Smooth muscle cell (in vitro differentiated cells): Measurements from ENCODE around the gene STXBP6. TPM values are rescaled to one million over a fixed set of nuclear protein-coding genes. Genes with fewer than 3 reads are reported as not detected.
A peak's percentile ranks its signal among the peaks of the same experiment; 100 is the strongest.
"Not testable (repeated sequence)": the region's sequence is repeated elsewhere in the genome, so short reads cannot be mapped to it uniquely, and the experiment has no call there.

Experiments used
- DNase-seq: peaks from one replicate; lab custom pipeline; 2025; ENCODE audit not compliant: unreplicated experiment; lab: John Stamatoyannopoulos, UW
- H2AFZ ChIP-seq: fragments of 200-600 bp; sonication (generic); 2 replicates; pipeline ENCODE4 v1.6.0; 2016; ENCODE audit warnings: antibody characterized with exemption, low read depth, mild to moderate bottlenecking
- H3F3A ChIP-seq: fragments of 200-600 bp; sonication (generic); 2 replicates; pipeline ENCODE4 v1.6.0; 2017; ENCODE audit warnings: antibody characterized with exemption, low read depth
- H3K27ac ChIP-seq: fragments of 200-600 bp; sonication (generic); 2 replicates; pipeline ENCODE4 v1.5.1; 2016; ENCODE audit warnings: low read depth, mild to moderate bottlenecking
- H3K27me3 ChIP-seq: fragments of 200-600 bp; sonication (generic); 2 replicates; pipeline ENCODE4 v1.6.1; 2016; ENCODE audit warnings: low read depth, mild to moderate bottlenecking
- H3K36me3 ChIP-seq: fragments of 200-600 bp; sonication (generic); 2 replicates; pipeline ENCODE4 v1.5.1; 2016; ENCODE audit warnings: low read depth
- H3K4me1 ChIP-seq: fragments of 200-600 bp; sonication (generic); 2 replicates; pipeline ENCODE4 v1.5.1; 2016; ENCODE audit warnings: low read depth
- H3K4me2 ChIP-seq: fragments of 200-600 bp; sonication (generic); 2 replicates; pipeline ENCODE4 v1.6.0; 2016; ENCODE audit warnings: mild to moderate bottlenecking
- H3K4me3 ChIP-seq: fragments of 200-600 bp; sonication (generic); 2 replicates; pipeline ENCODE4 v1.5.1; 2016; ENCODE audit warnings: mild to moderate bottlenecking
- H3K79me2 ChIP-seq: fragments of 200-600 bp; sonication (generic); 2 replicates; pipeline ENCODE4 v1.6.0; 2016; ENCODE audit warnings: low read depth, mild to moderate bottlenecking
- H3K9ac ChIP-seq: fragments of 200-600 bp; sonication (generic); 2 replicates; pipeline ENCODE4 v1.6.0; 2016; ENCODE audit warnings: low read depth
- H3K9me3 ChIP-seq: fragments of 200-600 bp; sonication (generic); replicated peaks from 2 replicates; pipeline ENCODE4 v1.5.1; 2016; ENCODE audit warnings: low read depth
- H4K20me1 ChIP-seq: fragments of 200-600 bp; sonication (generic); 2 replicates; pipeline ENCODE4 v1.6.0; 2016; ENCODE audit warnings: low read depth
- WGBS: methylation state at CpG from one replicate; pipeline ENCODE4 v1.1.7; 2016; ENCODE audit warnings: low lambda C conversion rate; 5-methylcytosine and 5-hydroxymethylcytosine counted together
- polyA plus RNA-seq: library from polyadenylated mRNA; unstranded; fragments of >200 nt; fragmentation: Nextera tagmentation; extraction: Ambion mirVana; gene quantifications from 2 replicates; pipeline ENCODE4 v1.2.1, GENCODE V29; 2016
- total RNA-seq: library from RNA; depleted of rRNA; stranded (reverse); fragments of >200 nt; gene quantifications from 2 replicates; pipeline ENCODE4 v1.2.3, GENCODE V29; 2014
- TF ChIP-seq, protein P1 (sequence below): fragments of 200-600 bp; sonication (generic); IDR thresholded peaks from 2 replicates; pipeline ENCODE4 v1.5.1; 2017; ENCODE audit warnings: borderline replicate concordance, mild to moderate bottlenecking, antibody characterized with exemption; ENCODE audit not compliant: insufficient read depth, poor library complexity, severe bottlenecking

STXBP6 gene
- total and polyA plus RNA-seq, 2 experiments from 2014 or later = 144 to 170 TPM

GRCh38 chr14:24806061-24806678 lies 243.8 kb downstream of the STXBP6 start:
- Histone ChIP-seq H3K4me2 (no peak overlapping the region), H3K9me3 (no peaks in the 10 kb centered on the region), H3K27me3 (no peaks in the 10 kb centered on the region), H3K4me1 (no peaks in the 10 kb centered on the region), H4K20me1 (peaks cover 3% of the 10 kb centered on the region), H3K9ac (no peak overlapping the region), H3K79me2 (no peaks in the 10 kb centered on the region), H2AFZ (no peak overlapping the region), H3K4me3 (no peak overlapping the region), H3F3A (no peaks in the 10 kb centered on the region), H3K36me3 (no peaks in the 10 kb centered on the region), H3K27ac (no peak overlapping the region)
- DNase-seq = no peak
- WGBS = 40% methylated on average over 9 of the region's 9 CpGs
- TF ChIP-seq, protein P1, sequence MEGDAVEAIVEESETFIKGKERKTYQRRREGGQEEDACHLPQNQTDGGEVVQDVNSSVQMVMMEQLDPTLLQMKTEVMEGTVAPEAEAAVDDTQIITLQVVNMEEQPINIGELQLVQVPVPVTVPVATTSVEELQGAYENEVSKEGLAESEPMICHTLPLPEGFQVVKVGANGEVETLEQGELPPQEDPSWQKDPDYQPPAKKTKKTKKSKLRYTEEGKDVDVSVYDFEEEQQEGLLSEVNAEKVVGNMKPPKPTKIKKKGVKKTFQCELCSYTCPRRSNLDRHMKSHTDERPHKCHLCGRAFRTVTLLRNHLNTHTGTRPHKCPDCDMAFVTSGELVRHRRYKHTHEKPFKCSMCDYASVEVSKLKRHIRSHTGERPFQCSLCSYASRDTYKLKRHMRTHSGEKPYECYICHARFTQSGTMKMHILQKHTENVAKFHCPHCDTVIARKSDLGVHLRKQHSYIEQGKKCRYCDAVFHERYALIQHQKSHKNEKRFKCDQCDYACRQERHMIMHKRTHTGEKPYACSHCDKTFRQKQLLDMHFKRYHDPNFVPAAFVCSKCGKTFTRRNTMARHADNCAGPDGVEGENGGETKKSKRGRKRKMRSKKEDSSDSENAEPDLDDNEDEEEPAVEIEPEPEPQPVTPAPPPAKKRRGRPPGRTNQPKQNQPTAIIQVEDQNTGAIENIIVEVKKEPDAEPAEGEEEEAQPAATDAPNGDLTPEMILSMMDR = peak; percentile 83

GRCh38 chr14:24804552-24805212 lies 245.3 kb downstream of the STXBP6 start:
- Histone ChIP-seq H3K4me1 (no peaks in the 10 kb centered on the region), H3K9me3 (no peaks in the 10 kb centered on the region), H3K4me2 (no peak overlapping the region), H3K36me3 (no peaks in the 10 kb centered on the region), H3K4me3 (no peak overlapping the region), H3K27me3 (no peaks in the 10 kb centered on the region), H3K27ac (no peak overlapping the region), H3K79me2 (no peaks in the 10 kb centered on the region), H2AFZ (no peak overlapping the region), H4K20me1 (peaks cover under 1% of the 10 kb centered on the region), H3K9ac (no peak overlapping the region), H3F3A (no peaks in the 10 kb centered on the region)
- no peak for DNase-seq
- TF ChIP-seq, protein P1 = no peak
- 55% methylated on average over 3 of the region's 3 CpGs for WGBS

GRCh38 chr14:24803933-24804494 lies 245.9 kb downstream of the STXBP6 start:
- TF ChIP-seq, protein P1 = no peak
- Histone ChIP-seq H3K79me2 (no peaks in the 10 kb centered on the region), H3K9ac (no peak overlapping the region), H3F3A (no peaks in the 10 kb centered on the region), H3K4me1 (no peaks in the 10 kb centered on the region), H4K20me1 (no peaks in the 10 kb centered on the region), H3K4me3 (no peak overlapping the region), H3K27ac (no peak overlapping the region), H3K4me2 (no peak overlapping the region), H3K36me3 (no peaks in the 10 kb centered on the region), H3K27me3 (no peaks in the 10 kb centered on the region), H3K9me3 (no peaks in the 10 kb centered on the region), H2AFZ (no peak overlapping the region)
- no peak for DNase-seq
- WGBS = 96% methylated on average over 10 of the region's 10 CpGs

DNA sequence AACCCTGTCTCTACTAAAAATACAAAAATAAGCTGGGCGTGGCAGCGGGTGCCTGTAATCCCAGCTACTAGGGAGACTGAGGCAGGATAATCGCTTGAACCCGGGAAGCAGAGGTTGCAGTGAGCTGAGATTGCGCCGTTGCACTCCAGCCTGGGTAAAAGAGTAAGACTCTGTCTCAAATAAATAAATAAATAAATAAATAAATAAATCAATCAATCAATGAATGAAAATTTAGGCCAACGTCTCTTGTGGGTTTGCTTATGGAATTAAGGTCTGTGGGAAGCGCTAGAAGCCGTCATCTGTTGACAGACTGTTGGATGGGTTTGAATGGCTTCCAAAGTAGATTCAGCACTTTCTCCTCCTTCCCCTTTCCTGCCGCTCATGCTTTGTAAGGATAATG lies 246.5 kb downstream of the STXBP6 start:
- not testable (repeated sequence) for H3K27me3 ChIP-seq, H4K20me1 ChIP-seq, H3K27ac ChIP-seq, H3K36me3 ChIP-seq, H3F3A ChIP-seq, H3K4me3 ChIP-seq, DNase-seq, H2AFZ ChIP-seq, H3K4me1 ChIP-seq, H3K9ac ChIP-seq, H3K9me3 ChIP-seq, H3K79me2 ChIP-seq, H3K4me2 ChIP-seq
- WGBS = 86% methylated on average over 10 of the region's 10 CpGs
